GM19372 (cell line): ENCODE results near the gene ELOA2.
"Not testable (repeated sequence)": the region's sequence is repeated elsewhere in the genome, so short reads cannot be mapped to it uniquely, and the experiment has no call there.

Source experiments
- ATAC-seq: cut with Tn5 transposase; IDR thresholded peaks from one replicate; pipeline ENCODE4 v1.9.1; 2021; ENCODE audit warnings: mild to moderate bottlenecking, low read depth, moderate library complexity; ENCODE audit not compliant: unreplicated experiment

Gene ELOA2

DNA sequence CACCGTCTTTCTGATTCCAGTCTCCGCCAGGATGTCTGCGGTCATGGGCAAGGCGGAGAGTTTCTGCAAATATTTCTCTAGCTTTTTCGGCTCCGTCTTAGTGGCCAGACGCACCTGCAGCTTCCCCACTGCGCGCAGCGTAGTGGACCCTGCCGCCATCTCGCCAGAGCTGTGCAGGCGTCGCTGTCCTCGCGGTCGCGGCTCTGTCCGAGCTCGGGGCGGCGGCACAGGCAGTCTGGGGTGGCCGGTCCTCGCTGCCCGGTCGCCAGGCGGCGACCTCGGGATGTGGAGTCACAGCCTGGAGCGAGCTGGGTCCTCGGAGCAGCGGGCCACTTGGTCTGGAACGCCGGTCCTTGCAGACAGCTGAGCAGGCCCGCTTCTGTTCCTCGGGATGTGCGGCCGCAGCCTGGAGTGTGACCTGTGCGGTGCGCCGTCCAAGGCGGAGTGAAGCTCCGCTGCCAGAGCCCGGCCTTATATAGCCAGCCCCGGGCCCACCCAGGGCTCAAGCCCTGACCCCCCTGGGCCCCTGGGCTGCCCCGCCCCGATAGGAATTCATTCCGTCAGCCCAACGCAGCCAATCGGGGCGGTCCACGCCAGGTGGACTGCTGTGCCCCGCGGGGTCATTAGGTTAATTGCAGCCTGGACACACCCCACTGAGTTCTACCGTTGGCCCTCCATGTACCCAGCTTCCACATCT, 11.5 kb downstream of the ELOA2 start:
- ATAC-seq, result not testable (repeated sequence)

DNA sequence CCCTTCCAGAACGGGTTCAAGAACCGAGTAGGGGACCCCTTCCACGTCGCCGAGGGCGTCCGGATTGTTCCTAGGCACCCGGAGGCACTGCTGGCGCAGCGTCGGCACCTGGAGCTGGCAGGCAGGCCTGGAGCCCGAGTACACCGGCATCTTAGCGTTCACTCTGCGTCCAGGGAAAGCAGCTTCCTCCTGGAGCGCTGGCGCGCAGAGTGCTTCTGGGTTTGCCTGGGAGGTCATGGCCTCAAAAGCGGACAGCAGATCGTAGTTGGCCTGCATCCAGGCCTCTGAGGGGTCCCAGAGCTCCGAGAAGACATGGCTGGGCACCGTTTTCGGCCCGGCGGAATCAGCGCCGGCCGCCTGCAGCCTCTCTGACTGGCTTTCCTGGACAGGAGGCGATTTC, 12.6 kb downstream of the ELOA2 start:
- not testable (repeated sequence) for ATAC-seq

DNA sequence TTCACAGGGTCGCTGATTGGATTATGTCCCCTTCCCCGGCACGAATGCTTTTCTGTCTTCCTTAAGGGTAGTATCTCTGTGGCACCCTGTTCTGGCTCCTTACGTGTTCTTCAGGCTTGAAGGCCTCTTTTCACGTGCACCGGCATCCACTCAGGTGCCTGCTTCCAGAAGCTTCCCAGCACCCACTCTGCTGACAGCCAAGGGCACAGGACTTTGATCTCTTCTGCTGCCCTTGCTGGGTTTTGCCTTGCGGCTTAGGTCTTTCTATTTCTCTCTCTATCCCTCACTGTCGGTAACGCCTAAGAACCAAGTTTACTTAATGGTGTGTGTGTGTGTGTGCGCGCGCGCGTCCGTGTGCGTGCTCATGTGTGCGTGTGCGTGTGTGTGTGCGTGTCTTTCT, 14.7 kb downstream of the ELOA2 start:
- ATAC-seq, result not testable (repeated sequence)

DNA sequence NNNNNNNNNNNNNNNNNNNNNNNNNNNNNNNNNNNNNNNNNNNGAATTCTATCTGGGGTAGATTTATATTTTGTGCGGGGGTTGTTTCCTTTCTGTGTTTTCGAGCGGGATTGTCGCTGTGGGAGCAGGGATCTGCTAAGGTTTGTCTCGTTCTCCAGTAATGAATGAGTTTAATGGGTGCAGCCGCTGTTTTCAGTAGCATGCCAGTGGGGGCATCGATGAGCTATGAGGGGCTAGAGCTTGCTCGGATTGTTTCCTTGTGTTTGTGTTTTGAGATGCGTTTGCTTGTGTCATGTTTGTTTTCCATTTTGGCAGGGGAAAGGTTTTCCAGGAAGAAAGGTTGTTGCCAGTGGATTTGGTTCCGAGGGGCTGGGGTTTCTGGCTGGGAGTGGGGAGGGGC, 15.6 kb downstream of the ELOA2 start:
- ATAC-seq, result not testable (repeated sequence)
